OCI-LY3 (cell line): ENCODE results near the gene WNT7B.

ENCODE experiments used
- H2AFZ ChIP-seq: fragments of 200-600, 300-600 bp; shearing (Covaris generic); 2 replicates; pipeline ENCODE4 v1.6.0; 2014; ENCODE audit warnings: antibody characterized with exemption, low read depth, low read length
- H3K27ac ChIP-seq: fragments of 200-600, 300-600 bp; sonication (generic); 2 replicates; pipeline ENCODE4 v1.5.1; 2014; ENCODE audit warnings: mild to moderate bottlenecking, low read length, moderate library complexity, mixed read lengths
- H3K27me3 ChIP-seq: fragments of 200-600, 300-600 bp; sonication (generic); 2 replicates; pipeline ENCODE4 v1.6.1; 2014; ENCODE audit warnings: low read depth, low read length, mixed read lengths
- H3K36me3 ChIP-seq: fragments of 200-600, 300-600 bp; sonication (generic); replicated peaks from 2 replicates; pipeline ENCODE3; 2014; ENCODE audit warnings: low read depth, low read length, mixed read lengths
- H3K4me1 ChIP-seq: fragments of 300-600, 200-600 bp; sonication (generic); 2 replicates; pipeline ENCODE4 v1.6.1; 2014; ENCODE audit warnings: low read length, mixed read lengths
- H3K4me2 ChIP-seq: fragments of 200-600, 300-600 bp; sonication (generic); 2 replicates; pipeline ENCODE4 v1.6.1; 2014; ENCODE audit warnings: low read length, mixed read lengths
- H3K4me3 ChIP-seq: fragments of 300-600, 200-600 bp; sonication (generic); 2 replicates; pipeline ENCODE4 v1.5.1; 2014; ENCODE audit warnings: antibody characterized with exemption, mild to moderate bottlenecking, low read length, moderate library complexity
- H3K79me2 ChIP-seq: fragments of 300-600, 200-600 bp; shearing (Covaris generic); 2 replicates; pipeline ENCODE4 v1.6.1; 2014; ENCODE audit warnings: mild to moderate bottlenecking, low read length, mixed read lengths
- H3K9ac ChIP-seq: fragments of 300-600, 200-600 bp; shearing (Covaris generic); 2 replicates; pipeline ENCODE4 v1.6.0; 2014; ENCODE audit warnings: mild to moderate bottlenecking, low read length, moderate library complexity
- H3K9me3 ChIP-seq: fragments of 200-600, 300-600 bp; shearing (Covaris generic); 2 replicates; pipeline ENCODE4 v1.6.1; 2014; ENCODE audit warnings: low read length, mixed read lengths; ENCODE audit not compliant: insufficient read depth
- H4K20me1 ChIP-seq: fragments of 200-600, 300-600 bp; sonication (generic); 2 replicates; pipeline ENCODE4 v1.6.1; 2016; ENCODE audit warnings: low read length, mixed read lengths; ENCODE audit not compliant: insufficient read depth
- EZH2phosphoT487 ChIP-seq: fragments of 200-600 bp; shearing (Covaris generic); IDR thresholded peaks from 2 replicates; pipeline ENCODE4 v1.6.1; 2018; ENCODE audit warnings: antibody characterized with exemption, mixed run types, low read depth
- TF ChIP-seq, protein P1 (sequence below): fragments of 200-600, 300-600 bp; sonication (generic); IDR thresholded peaks from 2 replicates; pipeline ENCODE4 v1.5.1; 2014; ENCODE audit warnings: antibody characterized with exemption, low read length, low read depth

Gene WNT7B

DNA sequence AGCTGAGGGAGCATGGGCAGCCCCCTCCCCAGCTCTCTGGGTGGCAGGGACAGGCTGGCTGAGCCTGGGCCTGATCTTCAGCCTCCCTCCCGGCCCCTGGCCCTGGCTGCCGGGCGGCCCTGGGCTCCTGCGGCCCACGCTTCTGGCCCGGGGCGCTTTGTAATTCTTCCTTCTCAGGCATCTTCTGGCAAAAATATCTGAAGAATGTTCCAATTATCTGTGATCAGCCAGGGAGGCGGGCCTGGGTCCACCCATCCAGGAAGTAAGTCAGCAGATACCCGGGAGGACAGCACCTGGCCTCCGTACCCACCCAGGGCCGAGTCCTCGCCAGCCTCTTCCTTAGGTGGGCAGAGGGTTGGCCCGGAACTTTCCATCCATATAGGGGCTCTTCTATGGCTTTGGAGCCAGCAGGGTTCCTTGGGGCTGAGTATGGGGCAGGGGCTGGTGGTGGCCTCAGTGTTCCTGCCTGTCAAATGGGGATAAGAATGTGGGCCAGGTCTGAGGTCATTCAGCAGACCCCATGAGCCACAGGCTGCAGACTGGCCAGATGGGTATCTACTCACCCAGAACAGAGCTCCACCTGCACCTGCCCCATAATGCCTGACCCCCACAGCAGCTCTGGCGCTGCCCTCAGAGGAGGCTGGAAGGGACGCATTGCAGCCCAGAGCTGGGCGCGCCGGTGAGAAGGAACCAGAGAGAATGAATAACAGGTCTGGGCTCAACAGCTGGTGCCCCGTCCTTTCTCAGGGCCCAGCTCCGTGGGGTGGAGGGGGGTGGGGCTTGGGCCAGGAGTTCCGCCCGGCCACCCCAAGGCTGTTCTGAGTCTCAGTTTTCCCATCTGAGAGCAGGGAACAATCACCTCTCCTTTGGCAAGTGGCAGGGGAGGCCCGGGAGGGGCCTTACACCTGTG, 16.2 kb downstream of the WNT7B start:
- H3K36me3 ChIP-seq, result no peaks in the 10 kb centered on the region
- no peak overlapping the region for H3K9ac ChIP-seq
- no peaks in the 10 kb centered on the region for H4K20me1 ChIP-seq
- no peak overlapping the region for H3K27ac ChIP-seq
- H2AFZ ChIP-seq, result no peak overlapping the region
- H3K4me1 ChIP-seq, result peaks cover 13% of the 10 kb centered on the region
- no peak for TF ChIP-seq EZH2phosphoT487
- TF ChIP-seq, protein P1, sequence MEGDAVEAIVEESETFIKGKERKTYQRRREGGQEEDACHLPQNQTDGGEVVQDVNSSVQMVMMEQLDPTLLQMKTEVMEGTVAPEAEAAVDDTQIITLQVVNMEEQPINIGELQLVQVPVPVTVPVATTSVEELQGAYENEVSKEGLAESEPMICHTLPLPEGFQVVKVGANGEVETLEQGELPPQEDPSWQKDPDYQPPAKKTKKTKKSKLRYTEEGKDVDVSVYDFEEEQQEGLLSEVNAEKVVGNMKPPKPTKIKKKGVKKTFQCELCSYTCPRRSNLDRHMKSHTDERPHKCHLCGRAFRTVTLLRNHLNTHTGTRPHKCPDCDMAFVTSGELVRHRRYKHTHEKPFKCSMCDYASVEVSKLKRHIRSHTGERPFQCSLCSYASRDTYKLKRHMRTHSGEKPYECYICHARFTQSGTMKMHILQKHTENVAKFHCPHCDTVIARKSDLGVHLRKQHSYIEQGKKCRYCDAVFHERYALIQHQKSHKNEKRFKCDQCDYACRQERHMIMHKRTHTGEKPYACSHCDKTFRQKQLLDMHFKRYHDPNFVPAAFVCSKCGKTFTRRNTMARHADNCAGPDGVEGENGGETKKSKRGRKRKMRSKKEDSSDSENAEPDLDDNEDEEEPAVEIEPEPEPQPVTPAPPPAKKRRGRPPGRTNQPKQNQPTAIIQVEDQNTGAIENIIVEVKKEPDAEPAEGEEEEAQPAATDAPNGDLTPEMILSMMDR, result no peak
- peaks cover 44% of the 10 kb centered on the region for H3K27me3 ChIP-seq
- H3K9me3 ChIP-seq, result no peaks in the 10 kb centered on the region
- H3K4me3 ChIP-seq, result no peak overlapping the region
- H3K4me2 ChIP-seq, result no peak overlapping the region
- no peaks in the 10 kb centered on the region for H3K79me2 ChIP-seq

DNA sequence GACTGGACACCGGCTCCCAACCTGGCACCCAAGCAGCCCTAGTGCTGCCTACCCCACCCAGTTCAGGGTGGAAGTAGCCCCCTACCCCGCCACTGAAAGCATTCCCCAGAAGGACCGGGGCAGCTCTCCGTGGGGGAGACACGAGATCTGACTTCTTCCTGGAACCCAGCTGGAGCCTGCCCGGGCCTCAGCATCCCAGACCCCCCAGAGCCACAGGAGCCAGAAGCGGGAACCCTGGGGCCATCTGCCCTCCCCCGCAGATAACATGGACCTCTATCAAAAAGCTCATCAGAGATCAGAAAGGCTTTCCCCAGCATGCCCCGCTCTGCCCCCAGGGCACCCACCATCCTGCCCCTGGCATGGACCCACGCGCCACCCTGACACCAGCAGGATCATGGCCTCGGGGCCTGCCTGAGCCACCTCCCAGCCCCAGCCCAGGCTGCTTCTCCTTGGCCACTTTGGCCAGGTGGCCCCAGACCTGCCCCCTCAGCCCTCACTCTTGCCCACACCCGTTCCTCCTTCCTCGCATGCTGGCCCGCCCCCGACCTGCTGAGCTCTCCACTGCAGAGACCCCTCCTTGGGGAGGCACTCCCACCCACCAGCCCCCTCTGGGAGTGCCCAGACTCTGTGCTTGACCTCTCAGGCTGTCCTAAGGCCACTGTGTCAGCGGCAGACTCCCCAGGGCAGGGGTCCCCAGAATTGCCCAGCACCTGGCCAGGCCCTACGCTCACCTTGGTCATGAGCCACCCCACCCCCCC, 17.1 kb downstream of the WNT7B start:
- H3K27me3 ChIP-seq, result peaks cover 43% of the 10 kb centered on the region
- no peak overlapping the region for H3K27ac ChIP-seq
- H3K4me1 ChIP-seq, result peaks cover 10% of the 10 kb centered on the region
- no peak overlapping the region for H3K4me3 ChIP-seq
- no peaks in the 10 kb centered on the region for H3K79me2 ChIP-seq
- H3K4me2 ChIP-seq, result no peak overlapping the region
- no peaks in the 10 kb centered on the region for H4K20me1 ChIP-seq
- H2AFZ ChIP-seq, result no peak overlapping the region
- H3K9ac ChIP-seq, result no peak overlapping the region
- no peaks in the 10 kb centered on the region for H3K9me3 ChIP-seq
- TF ChIP-seq, protein P1, result no peak
- TF ChIP-seq EZH2phosphoT487, result no peak
- no peaks in the 10 kb centered on the region for H3K36me3 ChIP-seq

DNA sequence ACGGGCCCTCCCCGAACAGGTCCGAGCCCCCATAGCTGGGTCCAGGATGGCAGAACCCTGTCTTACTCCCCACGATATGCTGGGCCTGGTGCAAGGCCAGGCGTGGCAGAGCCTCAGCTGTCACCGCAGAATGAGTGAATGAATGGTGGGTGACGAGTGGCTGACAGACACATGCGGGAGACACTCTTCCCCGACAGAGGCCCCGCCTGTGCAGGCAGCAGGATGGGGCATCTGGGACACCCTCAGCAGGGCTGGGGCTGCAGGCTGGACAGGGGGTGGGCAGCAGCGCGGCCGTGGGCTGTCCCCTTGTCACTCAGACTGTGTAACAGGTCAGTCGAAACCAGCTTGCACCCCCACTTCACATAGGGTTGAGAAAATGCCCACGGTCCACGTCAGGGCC, 18.0 kb downstream of the WNT7B start:
- TF ChIP-seq EZH2phosphoT487, result no peak
- TF ChIP-seq, protein P1, result no peak

DNA sequence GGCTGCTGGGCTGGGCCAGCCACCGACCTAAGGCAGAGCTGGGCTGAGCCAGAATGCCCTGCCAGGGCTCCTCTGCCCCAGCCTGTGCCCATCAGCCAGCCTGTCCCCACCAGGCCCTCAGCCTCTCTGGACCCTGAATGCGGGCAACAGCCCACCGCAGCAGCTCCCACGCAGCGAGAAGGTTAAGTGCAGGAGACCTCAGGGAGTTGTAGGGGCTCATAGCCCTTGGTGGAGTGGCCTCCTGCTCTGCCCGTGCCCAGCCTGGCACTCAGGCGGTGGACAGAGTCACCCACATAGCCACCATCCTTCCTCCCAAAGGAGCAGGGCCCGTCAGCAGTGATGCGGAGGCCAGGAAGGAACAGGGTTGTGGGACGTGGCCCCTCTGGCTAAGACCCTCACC, 19.1 kb downstream of the WNT7B start:
- Histone ChIP-seq H3K79me2 (no peaks in the 10 kb centered on the region), H3K4me2 (no peak overlapping the region), H3K9ac (no peak overlapping the region), H3K9me3 (no peaks in the 10 kb centered on the region), H3K27ac (no peak overlapping the region), H3K27me3 (peaks cover 41% of the 10 kb centered on the region; the same call in 1 of the 2 replicates), H3K4me1 (no peaks in the 10 kb centered on the region), H2AFZ (no peak overlapping the region), H3K4me3 (no peak overlapping the region), H4K20me1 (no peaks in the 10 kb centered on the region), H3K36me3 (no peaks in the 10 kb centered on the region)
- TF ChIP-seq EZH2phosphoT487, result no peak
- TF ChIP-seq, protein P1, result no peak

More for the DNA sequence above, 18.0 kb downstream of the WNT7B start:
- Histone ChIP-seq H3K4me2 (no peak overlapping the region), H3K36me3 (no peaks in the 10 kb centered on the region), H2AFZ (no peak overlapping the region), H3K4me3 (no peak overlapping the region), H3K27ac (no peak overlapping the region), H4K20me1 (no peaks in the 10 kb centered on the region), H3K79me2 (no peaks in the 10 kb centered on the region), H3K9ac (no peak overlapping the region), H3K9me3 (no peaks in the 10 kb centered on the region), H3K27me3 (peaks cover 41% of the 10 kb centered on the region), H3K4me1 (peaks cover under 1% of the 10 kb centered on the region; the same call in 1 of the 2 replicates)
